ENCODE data around the gene KRTAP9-3.
"Not testable (repeated sequence)": the region's sequence is repeated elsewhere in the genome, so short reads cannot be mapped to it uniquely, and the experiment has no call there.

KRTAP9-3 gene

DNA sequence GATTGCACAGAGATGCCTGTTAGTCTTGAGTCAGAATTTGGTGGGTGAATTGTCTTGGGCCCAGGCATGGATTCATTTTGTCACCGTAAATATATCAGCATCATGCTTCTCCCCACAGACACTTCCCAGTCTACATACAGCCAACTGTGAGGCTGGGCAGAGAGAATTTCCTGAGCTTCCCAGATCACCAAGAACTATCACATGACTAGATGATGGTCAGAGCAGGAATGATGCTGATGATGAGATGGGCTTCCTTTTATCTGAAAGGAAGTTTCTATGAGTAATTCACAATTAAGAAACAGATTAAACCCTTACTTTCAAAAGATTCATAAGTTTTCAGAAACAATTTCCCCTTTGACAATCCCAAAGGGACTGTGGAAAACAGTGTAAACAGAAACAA is 22.6 kb downstream of the KRTAP9-3 start:
- TF ChIP-seq FOXP2 (optimal IDR thresholded peaks at IDR 0.05; ENCODE audit: borderline replicate concordance, extremely low read depth, extremely low read length, insufficient read depth) (no peak), SIN3A (IDR thresholded peaks at IDR 0.05; ENCODE audit: borderline replicate concordance, insufficient read depth, low read length) (no peak), POLR2AphosphoS5 (IDR thresholded peaks at IDR 0.05; ENCODE audit: low read depth, low read length) (no peak)

DNA sequence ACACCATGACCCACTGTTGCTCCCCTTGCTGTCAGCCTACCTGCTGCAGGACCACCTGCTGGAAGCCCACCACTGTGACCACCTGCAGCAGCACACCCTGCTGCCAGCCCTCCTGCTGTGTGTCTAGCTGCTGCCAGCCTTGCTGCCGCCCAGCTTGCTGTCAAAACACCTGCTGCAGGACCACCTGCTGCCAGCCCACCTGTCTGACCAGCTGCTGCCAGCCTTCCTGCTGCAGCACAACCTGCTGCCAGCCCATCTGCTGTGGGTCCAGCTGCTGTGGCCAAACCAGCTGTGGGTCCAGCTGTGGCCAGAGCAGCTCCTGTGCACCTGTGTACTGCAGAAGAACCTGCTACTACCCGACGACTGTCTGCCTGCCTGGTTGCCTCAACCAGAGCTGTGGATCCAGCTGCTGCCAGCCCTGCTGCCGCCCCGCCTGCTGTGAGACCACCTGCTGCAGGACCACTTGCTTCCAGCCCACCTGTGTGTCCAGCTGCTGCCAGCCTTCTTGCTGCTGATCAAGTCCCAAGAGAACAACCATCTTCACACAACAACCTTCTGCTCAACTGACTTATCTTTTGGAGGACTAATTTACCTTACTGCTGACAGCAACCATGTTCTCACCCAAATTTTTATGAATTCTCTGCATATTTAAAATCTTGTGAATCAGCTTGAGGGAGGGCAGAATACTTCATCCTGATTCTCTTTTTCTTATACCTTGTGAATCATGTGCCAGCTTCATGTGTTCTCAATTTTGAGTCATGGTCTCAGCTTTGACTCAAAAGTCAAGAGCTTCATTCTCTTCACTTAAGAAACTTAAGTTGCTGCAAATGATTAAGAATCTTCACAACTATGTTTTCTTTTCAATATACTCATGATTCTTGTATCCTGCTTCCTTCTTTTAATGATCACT is 23.4 kb downstream of the KRTAP9-3 start, which contains the start of gene KRTAP9-9:
Gene KRTAP9-9 (plus strand): TSS at position 4 of the 910 bp plus-strand sequence.
- TF ChIP-seq SIN3A (IDR thresholded peaks at IDR 0.05; ENCODE audit: borderline replicate concordance, insufficient read depth, low read length); FOXP2 (optimal IDR thresholded peaks at IDR 0.05; ENCODE audit: borderline replicate concordance, extremely low read depth, extremely low read length, insufficient read depth); POLR2AphosphoS5 (IDR thresholded peaks at IDR 0.05; ENCODE audit: low read depth, low read length): not testable (repeated sequence)

DNA sequence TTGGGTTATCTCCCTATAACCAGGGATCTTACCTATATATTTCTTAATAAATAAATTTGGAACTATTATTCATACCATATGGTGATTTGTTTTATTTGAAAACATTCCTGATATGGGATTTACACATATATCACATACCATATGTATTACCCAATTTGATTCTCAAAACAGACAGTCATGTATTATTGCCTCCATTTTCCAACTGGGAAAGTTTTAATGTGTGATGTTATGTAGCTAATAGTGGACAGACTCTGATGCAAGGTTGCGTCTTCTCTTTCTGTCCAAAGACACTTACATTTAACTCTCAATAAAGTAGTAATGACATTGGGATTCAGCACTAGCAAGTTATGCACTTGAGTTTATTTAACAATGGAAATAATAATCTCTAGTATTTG is 24.0 kb downstream of the KRTAP9-3 start:
- TF ChIP-seq FOXP2 (optimal IDR thresholded peaks at IDR 0.05; ENCODE audit: borderline replicate concordance, extremely low read depth, extremely low read length, insufficient read depth) = no peak
- no peak for TF ChIP-seq TAF1 (IDR thresholded peaks at IDR 0.05; ENCODE audit: borderline replicate concordance, insufficient read depth, low read length)
- no peak for TF ChIP-seq SIN3A (IDR thresholded peaks at IDR 0.05; ENCODE audit: borderline replicate concordance, insufficient read depth, low read length)
- TF ChIP-seq, protein P1, sequence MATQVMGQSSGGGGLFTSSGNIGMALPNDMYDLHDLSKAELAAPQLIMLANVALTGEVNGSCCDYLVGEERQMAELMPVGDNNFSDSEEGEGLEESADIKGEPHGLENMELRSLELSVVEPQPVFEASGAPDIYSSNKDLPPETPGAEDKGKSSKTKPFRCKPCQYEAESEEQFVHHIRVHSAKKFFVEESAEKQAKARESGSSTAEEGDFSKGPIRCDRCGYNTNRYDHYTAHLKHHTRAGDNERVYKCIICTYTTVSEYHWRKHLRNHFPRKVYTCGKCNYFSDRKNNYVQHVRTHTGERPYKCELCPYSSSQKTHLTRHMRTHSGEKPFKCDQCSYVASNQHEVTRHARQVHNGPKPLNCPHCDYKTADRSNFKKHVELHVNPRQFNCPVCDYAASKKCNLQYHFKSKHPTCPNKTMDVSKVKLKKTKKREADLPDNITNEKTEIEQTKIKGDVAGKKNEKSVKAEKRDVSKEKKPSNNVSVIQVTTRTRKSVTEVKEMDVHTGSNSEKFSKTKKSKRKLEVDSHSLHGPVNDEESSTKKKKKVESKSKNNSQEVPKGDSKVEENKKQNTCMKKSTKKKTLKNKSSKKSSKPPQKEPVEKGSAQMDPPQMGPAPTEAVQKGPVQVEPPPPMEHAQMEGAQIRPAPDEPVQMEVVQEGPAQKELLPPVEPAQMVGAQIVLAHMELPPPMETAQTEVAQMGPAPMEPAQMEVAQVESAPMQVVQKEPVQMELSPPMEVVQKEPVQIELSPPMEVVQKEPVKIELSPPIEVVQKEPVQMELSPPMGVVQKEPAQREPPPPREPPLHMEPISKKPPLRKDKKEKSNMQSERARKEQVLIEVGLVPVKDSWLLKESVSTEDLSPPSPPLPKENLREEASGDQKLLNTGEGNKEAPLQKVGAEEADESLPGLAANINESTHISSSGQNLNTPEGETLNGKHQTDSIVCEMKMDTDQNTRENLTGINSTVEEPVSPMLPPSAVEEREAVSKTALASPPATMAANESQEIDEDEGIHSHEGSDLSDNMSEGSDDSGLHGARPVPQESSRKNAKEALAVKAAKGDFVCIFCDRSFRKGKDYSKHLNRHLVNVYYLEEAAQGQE (IDR thresholded peaks at IDR 0.05; ENCODE audit: insufficient read depth in 1 of 2, low read depth in 2 of 2, low read length in 2 of 2) = no peak
- no peak for TF ChIP-seq POLR2AphosphoS5 (IDR thresholded peaks at IDR 0.05; ENCODE audit: low read depth, low read length)

DNA sequence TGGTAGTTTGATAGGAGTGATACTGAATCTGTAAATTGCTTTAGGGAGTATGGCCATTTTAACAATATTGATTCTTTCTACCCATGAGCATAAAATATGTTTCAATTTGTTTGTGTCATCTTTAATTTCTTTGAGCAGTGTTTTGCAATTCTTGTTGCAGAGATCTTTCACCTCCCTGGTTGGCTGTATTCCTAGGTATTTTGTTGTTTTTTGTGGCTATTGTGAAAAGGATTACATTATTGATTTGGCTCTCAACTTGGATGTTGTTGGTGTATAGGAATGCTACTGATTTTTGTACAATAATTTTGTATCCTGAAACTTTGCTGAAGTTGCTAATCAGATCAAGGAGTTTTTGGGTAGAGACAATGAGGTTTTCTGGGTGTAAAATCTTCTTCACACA is 26.2 kb downstream of the KRTAP9-3 start:
- no peak for TF ChIP-seq SIN3A (IDR thresholded peaks at IDR 0.05; ENCODE audit: borderline replicate concordance, insufficient read depth, low read length)
- no peak for TF ChIP-seq TAF1 (IDR thresholded peaks at IDR 0.05; ENCODE audit: borderline replicate concordance, insufficient read depth, low read length)
- no peak for TF ChIP-seq FOXP2 (optimal IDR thresholded peaks at IDR 0.05; ENCODE audit: borderline replicate concordance, extremely low read depth, extremely low read length, insufficient read depth)
- TF ChIP-seq, protein P1 (IDR thresholded peaks at IDR 0.05; ENCODE audit: insufficient read depth in 1 of 2, low read depth in 2 of 2, low read length in 2 of 2) = no peak
- no peak for TF ChIP-seq POLR2AphosphoS5 (IDR thresholded peaks at IDR 0.05; ENCODE audit: low read depth, low read length)

DNA sequence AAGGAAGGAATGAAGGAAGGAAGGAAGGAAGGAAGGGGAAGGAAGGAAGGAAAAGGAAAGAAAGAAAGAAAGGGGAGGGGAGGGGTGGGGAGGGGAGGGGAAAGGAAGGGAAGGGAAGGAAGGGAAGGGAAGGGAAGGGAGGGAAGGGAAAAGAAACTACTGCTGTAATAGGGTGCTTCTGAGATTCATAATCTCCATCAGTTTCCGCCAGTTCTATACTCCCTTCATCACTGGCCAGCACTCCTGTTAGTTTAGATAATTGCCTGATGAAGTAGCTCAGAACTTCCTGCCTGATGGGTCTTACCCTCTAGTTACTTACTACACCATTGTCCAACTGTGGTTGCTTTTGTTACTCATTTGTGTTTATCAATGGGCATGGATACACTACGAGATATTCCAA is 31.0 kb downstream of the KRTAP9-3 start:
- TF ChIP-seq POLR2AphosphoS5 (IDR thresholded peaks at IDR 0.05; ENCODE audit: low read depth, low read length) (no peak), TAF1 (IDR thresholded peaks at IDR 0.05; ENCODE audit: borderline replicate concordance, insufficient read depth, low read length) (no peak), FOXP2 (optimal IDR thresholded peaks at IDR 0.05; ENCODE audit: borderline replicate concordance, extremely low read depth, extremely low read length, insufficient read depth) (no peak), SIN3A (IDR thresholded peaks at IDR 0.05; ENCODE audit: borderline replicate concordance, insufficient read depth, low read length) (no peak)
- TF ChIP-seq, protein P1 (IDR thresholded peaks at IDR 0.05; ENCODE audit: insufficient read depth in 1 of 2, low read depth in 2 of 2, low read length in 2 of 2) = no peak

DNA sequence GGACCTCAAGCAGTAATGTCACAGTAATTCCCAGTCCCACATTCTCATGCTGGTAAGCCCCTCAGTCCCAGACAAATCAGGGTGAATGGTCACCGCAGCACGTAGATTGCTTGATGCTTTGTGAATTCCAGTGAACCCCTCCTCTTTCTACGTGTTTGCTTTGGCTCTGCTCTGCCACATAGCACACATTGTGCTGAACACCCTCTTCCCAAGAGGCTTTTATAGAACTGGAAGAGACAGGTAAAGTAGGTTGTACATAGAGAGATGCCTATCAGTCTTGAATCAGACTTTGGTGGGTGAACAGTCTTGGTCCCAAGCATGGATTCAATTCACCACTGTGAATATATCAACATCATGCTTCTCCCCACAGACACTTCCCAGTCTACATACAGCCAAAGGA is 32.4 kb downstream of the KRTAP9-3 start:
- TF ChIP-seq FOXP2 (optimal IDR thresholded peaks at IDR 0.05; ENCODE audit: borderline replicate concordance, extremely low read depth, extremely low read length, insufficient read depth) (no peak), SIN3A (IDR thresholded peaks at IDR 0.05; ENCODE audit: borderline replicate concordance, insufficient read depth, low read length) (no peak), TAF1 (IDR thresholded peaks at IDR 0.05; ENCODE audit: borderline replicate concordance, insufficient read depth, low read length) (no peak), POLR2AphosphoS5 (IDR thresholded peaks at IDR 0.05; ENCODE audit: low read depth, low read length) (no peak)
- TF ChIP-seq, protein P1 (IDR thresholded peaks at IDR 0.05; ENCODE audit: insufficient read depth in 1 of 2, low read depth in 2 of 2, low read length in 2 of 2) = no peak

All from PFSK-1 (cell line).